Panc1 (cell line): ENCODE measurements around the gene KPNA2. TPM values are rescaled to one million over a fixed set of nuclear protein-coding genes. Genes with fewer than 3 reads are reported as not detected.
"Not testable (repeated sequence)": the region's sequence is repeated elsewhere in the genome, so short reads cannot be mapped to it uniquely, and the experiment has no call there.

ENCODE experiments used
- ATAC-seq: fragments of 200-7000 bp; cut with Tn5 transposase; 2 replicates; pipeline ENCODE4 v1.9.1; 2020; ENCODE audit warnings: mild to moderate bottlenecking, moderate library complexity
- BruUV-seq: library from RNA; stranded (reverse); fragments of 400-500 nt; replicated peaks from 2 replicates; lab custom pipeline; 2021; lab: Mats Ljungman, UMichigan
- CTCF ChIA-PET: fragments of 300-600 bp; sonication (Branson Sonifier 250); formaldehyde crosslinking; loops from one replicate; lab custom pipeline; 2022; ENCODE audit warnings: antibody characterized with exemption; lab: Charles Lee
- POLR2A ChIA-PET: fragments of 300-600 bp; sonication (Branson Sonifier 250); formaldehyde crosslinking; loops from one replicate; lab custom pipeline; 2022; ENCODE audit warnings: antibody characterized with exemption; lab: Charles Lee
- DNase-seq: peaks from one replicate; pipeline ENCODE4 v3.0.0-alpha.2; 2010; ENCODE audit warnings: low read depth, low spot score
- H3K27ac ChIP-seq: 2 replicates; pipeline ENCODE4 v1.5.1; 2011; ENCODE audit warnings: mild to moderate bottlenecking, low read length, inconsistent platforms
- H3K27me3 ChIP-seq: fragments of 200-500 bp; sonication (Bioruptor generic); 2 replicates; pipeline ENCODE4 v1.6.0; 2014; ENCODE audit warnings: low read length, inconsistent platforms; ENCODE audit not compliant: control insufficient read depth, insufficient read depth
- H3K36me3 ChIP-seq: fragments of 200-500 bp; sonication (Bioruptor generic); 2 replicates; pipeline ENCODE4 v1.5.1; 2014; ENCODE audit warnings: inconsistent platforms, mild to moderate bottlenecking, low read length, moderate library complexity; ENCODE audit not compliant: control insufficient read depth, insufficient read depth
- H3K4me1 ChIP-seq: 2 replicates; pipeline ENCODE4 v1.5.1; 2011; ENCODE audit warnings: inconsistent platforms, mild to moderate bottlenecking, low read length, moderate library complexity; ENCODE audit not compliant: control insufficient read depth, insufficient read depth
- H3K4me3 ChIP-seq, 2 experiments: 2 replicates each; pipeline ENCODE4 v1.5.1; 2011 to 2012; ENCODE audit warnings: low read depth in 2 of 2, low read length in 2 of 2, mild to moderate bottlenecking in 2 of 2, inconsistent platforms in 1 of 2, moderate library complexity in 1 of 2
- H3K9me3 ChIP-seq: fragments of 200-500 bp; sonication (Bioruptor generic); 2 replicates; pipeline ENCODE4 v1.5.1; 2014; ENCODE audit warnings: low read depth, mild to moderate bottlenecking, inconsistent platforms, low read length, moderate library complexity; ENCODE audit not compliant: control insufficient read depth, insufficient read depth
- POLR2AphosphoS5 ChIP-seq: IDR thresholded peaks from 2 replicates; pipeline ENCODE4 v1.6.1; 2012; ENCODE audit warnings: mild to moderate bottlenecking, low read depth, low read length, moderate library complexity
- SIN3A ChIP-seq: IDR thresholded peaks from 2 replicates; pipeline ENCODE4 v1.6.1; 2012; ENCODE audit warnings: low read depth, mild to moderate bottlenecking, low read length, moderate library complexity, borderline replicate concordance; ENCODE audit not compliant: insufficient read depth
- TCF7L2 ChIP-seq: IDR thresholded peaks from 2 replicates; pipeline ENCODE4 v1.6.1; 2011; ENCODE audit warnings: mild to moderate bottlenecking, low read depth, low read length, inconsistent platforms
- in situ Hi-C: cut with HindIII; loops from 2 replicates; pipeline ENCODE4 v1.10.0; 2016; ENCODE audit warnings: low sequenced_read_pairs, low pct_unique_long_range_greater_than_20kb
- intact Hi-C: fragments of 100-400 bp; cut with micrococcal nuclease; formaldehyde crosslinking; loops from one replicate; pipeline ENCODE4 v1.10.0; 2022; ENCODE audit not compliant: unreplicated experiment
- total RNA-seq: library from RNA; stranded (reverse); gene quantifications from one replicate; pipeline ENCODE4 v1.2.1, GENCODE V29; 2021; ENCODE audit not compliant: unreplicated experiment
- TF ChIP-seq, protein P1 (sequence below), 2 experiments: IDR thresholded peaks; 2 replicates each; pipeline ENCODE4 v1.6.1; 2011 to 2012; ENCODE audit warnings: low read depth in 2 of 2, control low read depth in 1 of 2, low read length in 1 of 2, mild to moderate bottlenecking in 1 of 2, moderate library complexity in 1 of 2; ENCODE audit not compliant: insufficient read depth in 1 of 2
- TF ChIP-seq, protein P2 (sequence below): fragments of 450-650 bp; IDR thresholded peaks from 2 replicates; pipeline ENCODE4 v1.5.1; 2017; ENCODE audit warnings: mild to moderate bottlenecking

KPNA2 gene
- total RNA-seq, 1 experiment from 2014 or later: 177 TPM

GRCh38 chr17:68018493-68018892 lies 17.0 kb upstream of the KPNA2 start:
- H3K27ac ChIP-seq, H3K9me3 ChIP-seq, BruUV-seq, H3K36me3 ChIP-seq, CTCF ChIA-PET, H3K4me3 ChIP-seq, DNase-seq, intact Hi-C loops, ATAC-seq, H3K27me3 ChIP-seq, in situ Hi-C loops, H3K4me1 ChIP-seq: not testable (repeated sequence)
- POLR2A ChIA-PET: interaction anchor here (0.5 to 0.6 kb wide), 2 partner anchors 16 to 557 kb away, joined by 3 to 5 read pairs; no protein-coding TSS in a partner anchor

- ChIA-PET POLR2A (interaction anchor here (0.7 to 1.1 kb wide), 2 partner anchors 8 to 16 kb away, joined by 3 to 4 read pairs; partner anchors contain the start of gene KPNA2), CTCF (no interaction called here)
- ATAC-seq (peak; percentile 45; the same call in 1 of the 2 replicates), DNase-seq (no peak)
- no TSS peak for BruUV-seq
- H3K27ac ChIP-seq: peak overlapping the region; percentile 57; the same call in 1 of the 2 replicates
- H3K4me1 ChIP-seq: peaks cover 4% of the 10 kb centered on the region; the same call in 1 of the 2 replicates
- in situ Hi-C loops (no loop called here), intact Hi-C loops (no loop called here)
- no peaks in the 10 kb centered on the region for H3K9me3 ChIP-seq
- TF ChIP-seq, protein P1, sequence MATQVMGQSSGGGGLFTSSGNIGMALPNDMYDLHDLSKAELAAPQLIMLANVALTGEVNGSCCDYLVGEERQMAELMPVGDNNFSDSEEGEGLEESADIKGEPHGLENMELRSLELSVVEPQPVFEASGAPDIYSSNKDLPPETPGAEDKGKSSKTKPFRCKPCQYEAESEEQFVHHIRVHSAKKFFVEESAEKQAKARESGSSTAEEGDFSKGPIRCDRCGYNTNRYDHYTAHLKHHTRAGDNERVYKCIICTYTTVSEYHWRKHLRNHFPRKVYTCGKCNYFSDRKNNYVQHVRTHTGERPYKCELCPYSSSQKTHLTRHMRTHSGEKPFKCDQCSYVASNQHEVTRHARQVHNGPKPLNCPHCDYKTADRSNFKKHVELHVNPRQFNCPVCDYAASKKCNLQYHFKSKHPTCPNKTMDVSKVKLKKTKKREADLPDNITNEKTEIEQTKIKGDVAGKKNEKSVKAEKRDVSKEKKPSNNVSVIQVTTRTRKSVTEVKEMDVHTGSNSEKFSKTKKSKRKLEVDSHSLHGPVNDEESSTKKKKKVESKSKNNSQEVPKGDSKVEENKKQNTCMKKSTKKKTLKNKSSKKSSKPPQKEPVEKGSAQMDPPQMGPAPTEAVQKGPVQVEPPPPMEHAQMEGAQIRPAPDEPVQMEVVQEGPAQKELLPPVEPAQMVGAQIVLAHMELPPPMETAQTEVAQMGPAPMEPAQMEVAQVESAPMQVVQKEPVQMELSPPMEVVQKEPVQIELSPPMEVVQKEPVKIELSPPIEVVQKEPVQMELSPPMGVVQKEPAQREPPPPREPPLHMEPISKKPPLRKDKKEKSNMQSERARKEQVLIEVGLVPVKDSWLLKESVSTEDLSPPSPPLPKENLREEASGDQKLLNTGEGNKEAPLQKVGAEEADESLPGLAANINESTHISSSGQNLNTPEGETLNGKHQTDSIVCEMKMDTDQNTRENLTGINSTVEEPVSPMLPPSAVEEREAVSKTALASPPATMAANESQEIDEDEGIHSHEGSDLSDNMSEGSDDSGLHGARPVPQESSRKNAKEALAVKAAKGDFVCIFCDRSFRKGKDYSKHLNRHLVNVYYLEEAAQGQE (IDR thresholded peaks at IDR 0.05; ENCODE audit: insufficient read depth in 1 of 2, low read depth in 2 of 2, low read length in 1 of 2): no peak
- TF ChIP-seq POLR2AphosphoS5 (no peak), SIN3A (no peak), TCF7L2 (no peak)
- TF ChIP-seq, protein P2, sequence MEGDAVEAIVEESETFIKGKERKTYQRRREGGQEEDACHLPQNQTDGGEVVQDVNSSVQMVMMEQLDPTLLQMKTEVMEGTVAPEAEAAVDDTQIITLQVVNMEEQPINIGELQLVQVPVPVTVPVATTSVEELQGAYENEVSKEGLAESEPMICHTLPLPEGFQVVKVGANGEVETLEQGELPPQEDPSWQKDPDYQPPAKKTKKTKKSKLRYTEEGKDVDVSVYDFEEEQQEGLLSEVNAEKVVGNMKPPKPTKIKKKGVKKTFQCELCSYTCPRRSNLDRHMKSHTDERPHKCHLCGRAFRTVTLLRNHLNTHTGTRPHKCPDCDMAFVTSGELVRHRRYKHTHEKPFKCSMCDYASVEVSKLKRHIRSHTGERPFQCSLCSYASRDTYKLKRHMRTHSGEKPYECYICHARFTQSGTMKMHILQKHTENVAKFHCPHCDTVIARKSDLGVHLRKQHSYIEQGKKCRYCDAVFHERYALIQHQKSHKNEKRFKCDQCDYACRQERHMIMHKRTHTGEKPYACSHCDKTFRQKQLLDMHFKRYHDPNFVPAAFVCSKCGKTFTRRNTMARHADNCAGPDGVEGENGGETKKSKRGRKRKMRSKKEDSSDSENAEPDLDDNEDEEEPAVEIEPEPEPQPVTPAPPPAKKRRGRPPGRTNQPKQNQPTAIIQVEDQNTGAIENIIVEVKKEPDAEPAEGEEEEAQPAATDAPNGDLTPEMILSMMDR: no peak
- H3K36me3 ChIP-seq: no peaks in the 10 kb centered on the region
- H3K27me3 ChIP-seq: no peaks in the 10 kb centered on the region
- H3K4me3 ChIP-seq: peak overlapping the region; percentile 7 to 20; a peak in 3 of 4 replicates
Measured at GRCh38 chr17:68019336-68019674, 16.2 kb upstream of the KPNA2 start.

GRCh38 chr17:68019675-68020408 lies 15.7 kb upstream of the KPNA2 start:
- H3K36me3 ChIP-seq: no peaks in the 10 kb centered on the region
- in situ Hi-C loops: no loop called here
- TF ChIP-seq, protein P1 (IDR thresholded peaks at IDR 0.05; ENCODE audit: insufficient read depth in 1 of 2, low read depth in 2 of 2, low read length in 1 of 2): no peak
- TF ChIP-seq SIN3A (0 out of 2 replicates have a peak, but pooled peaks have one; percentile 49), TCF7L2 (peak; percentile 39; the same call in 1 of the 2 replicates), POLR2AphosphoS5 (peak; percentile 68; the same call in 1 of the 2 replicates)
- TF ChIP-seq, protein P2: no peak; the same call in 1 of the 2 replicates
- no TSS peak for BruUV-seq
- DNase-seq (peak; percentile 95), ATAC-seq (peak; percentile 97)
- CTCF ChIA-PET: no interaction called here
- H3K4me1 ChIP-seq: peaks cover 4% of the 10 kb centered on the region; the same call in 1 of the 2 replicates
- H3K27me3 ChIP-seq: no peaks in the 10 kb centered on the region
- peak overlapping the region; percentile 79 for H3K27ac ChIP-seq
- POLR2A ChIA-PET: interaction anchor here (0.6 to 1.1 kb wide), 3 partner anchors 8 to 20 kb away, joined by 3 to 4 read pairs (median 3); partner anchors contain the start of gene KPNA2
- intact Hi-C loops: no loop called here
- H3K4me3 ChIP-seq: peak overlapping the region; percentile 55 to 78
- no peaks in the 10 kb centered on the region for H3K9me3 ChIP-seq
